K562 (cell line): Measurements from ENCODE around the gene CFL1. TPM values are rescaled to one million over a fixed set of nuclear protein-coding genes. Genes with fewer than 3 reads are reported as not detected.

Source experiments
- ATF1 ChIP-seq, 2 experiments: fragments of 450-650 bp in 1 of 2; IDR thresholded peaks; 2 replicates each; pipeline ENCODE4 v1.6.1; 2016; ENCODE audit warnings: missing compliant biosample characterization in 1 of 2, missing genetic modification characterization in 1 of 2
- CEBPB ChIP-seq: fragments of 450-650 bp; IDR thresholded peaks from 2 replicates; pipeline ENCODE4 v1.6.1; 2016; ENCODE audit warnings: missing genetic modification characterization, missing compliant biosample characterization
- GTF2A2 ChIP-seq: IDR thresholded peaks from 2 replicates; pipeline ENCODE4 v1.6.1; 2016; ENCODE audit warnings: mild to moderate bottlenecking, missing genetic modification characterization, missing compliant biosample characterization
- LCOR ChIP-seq: sonication (generic); formaldehyde crosslinking; IDR thresholded peaks from 2 replicates; pipeline ENCODE4 v1.8.0; 2022; ENCODE audit warnings: mild to moderate bottlenecking, missing genetic modification reagents
- MTA3 ChIP-seq: fragments of 450-650 bp; formaldehyde crosslinking; IDR thresholded peaks from 2 replicates; pipeline ENCODE4 v1.6.1; 2017; ENCODE audit warnings: mild to moderate bottlenecking, borderline replicate concordance
- TBL1XR1 ChIP-seq, 2 experiments: IDR thresholded peaks; 2 replicates each; pipeline ENCODE4 v1.6.1; 2012; ENCODE audit warnings: improper control_type of control experiment in 2 of 2, low read length in 2 of 2, mild to moderate bottlenecking in 1 of 2
- TEAD4 ChIP-seq, 2 experiments: sonication (generic) in 1 of 2; formaldehyde crosslinking in 1 of 2; IDR thresholded peaks; 2 replicates each; pipeline versions ENCODE4 v1.6.1 to v1.8.0; 2012 to 2022; ENCODE audit warnings: borderline replicate concordance in 1 of 2, inconsistent platforms in 1 of 2, low read length in 1 of 2, mild to moderate bottlenecking in 1 of 2, missing genetic modification reagents in 1 of 2
- XRCC5 ChIP-seq: fragments of 200-400 bp; formaldehyde crosslinking; IDR thresholded peaks from 2 replicates; pipeline ENCODE4 v1.6.1; 2017; ENCODE audit warnings: low read depth, mild to moderate bottlenecking, low read length
- ZNF263 ChIP-seq: sonication (generic); formaldehyde crosslinking; IDR thresholded peaks from 2 replicates; pipeline ENCODE4 v1.8.0; 2022; ENCODE audit warnings: mild to moderate bottlenecking, missing genetic modification reagents, borderline replicate concordance
- ZNF354B ChIP-seq: fragments of 250-450 bp; sonication (Bioruptor Pico); IDR thresholded peaks from 2 replicates; pipeline ENCODE4 v1.4.0; 2020
- polyA plus RNA-seq, 8 experiments: library from polyadenylated mRNA; depleted of rRNA in 4 of 8; stranded (reverse) in 5 of 8; unstranded in 3 of 8; fragments of >200 nt; fragmentation: Nextera tagmentation in 2 of 8; fragmentation: Illumina TruSeq in 1 of 8; extraction: Ambion mirVana in 2 of 8; extraction: Trizol in 1 of 8; gene quantifications; 2 replicates each; pipeline versions ENCODE4 v1.2.1 to v1.2.3, GENCODE V29; 2011 to 2014; ENCODE audit warnings: inconsistent platforms in 1 of 8, missing spikeins in 1 of 8
- total RNA-seq, 7 experiments: library from RNA; depleted of rRNA in 6 of 7; stranded (reverse); fragments of >200 nt in 6 of 7; fragmentation: Illumina TruSeq in 2 of 7; extraction: Trizol in 2 of 7; gene quantifications; 2 replicates each; pipeline versions ENCODE4 v1.2.1 to v1.2.3, GENCODE V29; 2011 to 2021; ENCODE audit warnings: low replicate concordance in 1 of 7
- TF ChIP-seq, protein P1 (sequence below), 2 experiments: fragments of 450-650 bp in 1 of 2; sonication (generic) in 1 of 2; formaldehyde crosslinking in 1 of 2; IDR thresholded peaks in 1 of 2; conservative IDR thresholded peaks in 1 of 2; 2 replicates each; pipeline versions ENCODE4 v1.6.1 to v1.8.1; 2016 to 2023; ENCODE audit warnings: mild to moderate bottlenecking in 2 of 2, moderate library complexity in 2 of 2, inconsistent platforms in 1 of 2, missing genetic modification reagents in 1 of 2
- TF ChIP-seq, protein P2 (sequence below): sonication (generic); formaldehyde crosslinking; IDR thresholded peaks from 2 replicates; pipeline ENCODE4 v1.8.1; 2023; ENCODE audit warnings: mild to moderate bottlenecking, missing genetic modification reagents

The CFL1 gene
- total and polyA plus RNA-seq, 9 of the 15 experiments (the other 6 are each of a cell fraction or from before 2014, with no cell fraction given) = 105 to 1,101 (median 859) TPM

DNA sequence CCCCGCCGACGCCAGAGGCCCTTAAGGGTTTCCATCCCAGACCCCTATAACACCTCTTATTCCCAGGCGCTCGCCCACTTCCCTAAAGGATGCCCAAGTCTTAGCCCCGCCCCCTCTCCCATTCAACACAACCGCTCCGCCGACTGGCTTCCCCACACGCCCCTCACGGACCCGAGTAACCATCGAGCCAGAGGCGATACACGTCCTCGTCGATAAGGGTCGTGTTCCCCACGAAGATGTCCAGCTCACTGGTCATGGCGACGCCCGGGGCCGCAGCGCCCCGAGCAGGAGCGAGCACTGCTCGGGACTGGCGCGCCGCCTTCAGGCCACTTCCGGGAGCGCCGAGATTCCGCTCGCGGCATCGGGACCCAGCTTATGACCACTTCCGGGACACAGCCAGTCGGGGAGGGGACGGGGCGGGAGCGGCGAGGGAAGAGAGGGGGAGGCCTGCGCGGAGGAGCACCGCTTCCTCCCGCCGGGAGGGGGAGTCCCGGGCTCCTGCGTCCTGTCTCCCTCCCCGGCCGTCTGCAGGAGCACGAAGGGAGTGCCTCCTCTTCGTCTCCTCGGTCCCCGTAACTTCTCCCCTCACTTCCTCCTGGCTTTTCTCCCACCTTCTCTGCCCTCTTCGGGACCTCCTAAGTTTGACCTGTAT lies 30.3 kb upstream of the CFL1 start, which contains the start of gene FIBP (continued):
- TF ChIP-seq, protein P1, sequence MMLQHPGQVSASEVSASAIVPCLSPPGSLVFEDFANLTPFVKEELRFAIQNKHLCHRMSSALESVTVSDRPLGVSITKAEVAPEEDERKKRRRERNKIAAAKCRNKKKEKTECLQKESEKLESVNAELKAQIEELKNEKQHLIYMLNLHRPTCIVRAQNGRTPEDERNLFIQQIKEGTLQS (IDR thresholded peaks at IDR 0.05) = no peak
- TF ChIP-seq, protein P1 (CRISPR knock-in tag; conservative IDR thresholded peaks at IDR 0.05) = 0 out of 2 replicates have a peak, but pooled peaks have one; percentile 65
- TF ChIP-seq, protein P2, sequence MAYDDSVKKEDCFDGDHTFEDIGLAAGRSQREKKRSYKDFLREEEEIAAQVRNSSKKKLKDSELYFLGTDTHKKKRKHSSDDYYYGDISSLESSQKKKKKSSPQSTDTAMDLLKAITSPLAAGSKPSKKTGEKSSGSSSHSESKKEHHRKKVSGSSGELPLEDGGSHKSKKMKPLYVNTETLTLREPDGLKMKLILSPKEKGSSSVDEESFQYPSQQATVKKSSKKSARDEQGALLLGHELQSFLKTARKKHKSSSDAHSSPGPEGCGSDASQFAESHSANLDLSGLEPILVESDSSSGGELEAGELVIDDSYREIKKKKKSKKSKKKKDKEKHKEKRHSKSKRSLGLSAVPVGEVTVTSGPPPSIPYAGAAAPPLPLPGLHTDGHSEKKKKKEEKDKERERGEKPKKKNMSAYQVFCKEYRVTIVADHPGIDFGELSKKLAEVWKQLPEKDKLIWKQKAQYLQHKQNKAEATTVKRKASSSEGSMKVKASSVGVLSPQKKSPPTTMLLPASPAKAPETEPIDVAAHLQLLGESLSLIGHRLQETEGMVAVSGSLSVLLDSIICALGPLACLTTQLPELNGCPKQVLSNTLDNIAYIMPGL (CRISPR knock-in tag) = peak; percentile 84; the same call in 1 of the 2 replicates
- TF ChIP-seq MTA3 (peak; percentile 76; the same call in 1 of the 2 replicates), XRCC5 (peak; percentile 81; the same call in 1 of the 2 replicates), TEAD4 (IDR thresholded peaks at IDR 0.05; ENCODE audit: low read length) (peak; percentile 60; the same call in 1 of the 2 replicates), TEAD4 (CRISPR knock-in tag; IDR thresholded peaks at IDR 0.05; ENCODE audit: borderline replicate concordance) (no peak), ZNF263 (CRISPR knock-in tag) (peak; percentile 98), CEBPB (tag) (no peak), TBL1XR1 (IDR thresholded peaks at IDR 0.05; ENCODE audit: low read length in 2 of 2) (peak in 1 of 2 experiments; percentile 41; a peak in 1 of 4 replicates), ZNF354B (CRISPR knock-in tag) (no peak), ATF1 (CRISPR knock-in tag; IDR thresholded peaks at IDR 0.05) (peak; percentile 79), ATF1 (tag; IDR thresholded peaks at IDR 0.05) (peak; percentile 95), GTF2A2 (tag) (no peak), LCOR (peak; percentile 90)
